IMR-90 (cell line): ENCODE data around the gene HIVEP1. TPM values are rescaled to one million over a fixed set of nuclear protein-coding genes. Genes with fewer than 3 reads are reported as not detected.

Experiments used
- ATAC-seq: fragments of 200-7000 bp; cut with Tn5 transposase; 2 replicates; pipeline ENCODE4 v1.9.1; 2020; ENCODE audit warnings: low read depth, mild to moderate bottlenecking, moderate library complexity
- BruUV-seq: library from RNA; stranded (reverse); fragments of 400-500 nt; replicated peaks from 2 replicates; lab custom pipeline; 2021; lab: Mats Ljungman, UMichigan
- CTCF ChIA-PET: fragments of 300-600 bp; formaldehyde crosslinking; extraction: SDS; loops from one replicate; lab custom pipeline; 2021; ENCODE audit warnings: antibody characterized with exemption; lab: Yijun Ruan, JAX
- POLR2A ChIA-PET: fragments of 300-600 bp; sonication (Branson Sonifier 250); formaldehyde crosslinking; loops from one replicate; lab custom pipeline; 2022; ENCODE audit warnings: antibody characterized with exemption; ENCODE audit not compliant: unreplicated experiment; lab: Charles Lee
- DNase-seq: peaks from one replicate; pipeline ENCODE4 v3.0.0; 2013
- H2AFZ ChIP-seq: replicated peaks from 2 replicates; pipeline ENCODE3; 2013; ENCODE audit warnings: low read length, mild to moderate bottlenecking; ENCODE audit not compliant: poor library complexity
- H2AK5ac ChIP-seq: 2 replicates; pipeline ENCODE4 v1.6.1; 2013; ENCODE audit warnings: low read depth, low read length, inconsistent platforms
- H2AK9ac ChIP-seq: replicated peaks from 2 replicates; pipeline ENCODE3; 2013; ENCODE audit warnings: mild to moderate bottlenecking, low read depth, low read length, moderate library complexity; ENCODE audit not compliant: poor library complexity
- H2BK120ac ChIP-seq: 2 replicates; pipeline ENCODE4 v1.6.1; 2013; ENCODE audit warnings: low read depth, low read length, inconsistent platforms
- H2BK15ac ChIP-seq: 3 replicates; pipeline ENCODE4 v1.6.1; 2013; ENCODE audit warnings: low read depth, low read length, inconsistent platforms
- H2BK20ac ChIP-seq: 2 replicates; pipeline ENCODE4 v1.6.1; 2013; ENCODE audit warnings: low read depth, mild to moderate bottlenecking, inconsistent platforms, low read length, moderate library complexity
- H2BK5ac ChIP-seq: 2 replicates; pipeline ENCODE4 v1.6.1; 2013; ENCODE audit warnings: mild to moderate bottlenecking, low read depth, low read length, inconsistent platforms; ENCODE audit not compliant: poor library complexity, severe bottlenecking
- H3K14ac ChIP-seq: replicated peaks from 2 replicates; pipeline ENCODE4 v1.6.1; 2013; ENCODE audit warnings: low read depth, low read length, inconsistent platforms
- H3K18ac ChIP-seq: 2 replicates; pipeline ENCODE4 v1.6.1; 2013; ENCODE audit warnings: low read depth, low read length, control low read depth
- H3K23ac ChIP-seq: 2 replicates; pipeline ENCODE4 v1.6.1; 2013; ENCODE audit warnings: low read depth, low read length, inconsistent platforms
- H3K27ac ChIP-seq: 2 replicates; pipeline ENCODE4 v1.5.1; 2013; ENCODE audit warnings: mild to moderate bottlenecking, control low read depth, low read length; ENCODE audit not compliant: insufficient read depth
- H3K27me3 ChIP-seq: 2 replicates; pipeline ENCODE4 v1.6.1; 2013; ENCODE audit warnings: low read length; ENCODE audit not compliant: control insufficient read depth, insufficient read depth
- H3K36me3 ChIP-seq: 2 replicates; pipeline ENCODE4 v1.6.1; 2013; ENCODE audit warnings: low read length, mixed read lengths; ENCODE audit not compliant: control insufficient read depth, insufficient read depth
- H3K4ac ChIP-seq: 2 replicates; pipeline ENCODE4 v1.6.1; 2013; ENCODE audit warnings: low read depth, low read length, inconsistent platforms
- H3K4me1 ChIP-seq: 2 replicates; pipeline ENCODE4 v1.6.1; 2013; ENCODE audit warnings: low read length, mixed read lengths; ENCODE audit not compliant: control insufficient read depth, insufficient read depth
- H3K4me2 ChIP-seq: 2 replicates; pipeline ENCODE4 v1.6.1; 2013; ENCODE audit warnings: low read depth, mild to moderate bottlenecking, control low read depth, low read length, moderate library complexity
- H3K4me3 ChIP-seq: 2 replicates; pipeline ENCODE4 v1.5.1; 2013; ENCODE audit warnings: low read depth, mild to moderate bottlenecking, control low read depth, low read length, moderate library complexity; ENCODE audit not compliant: insufficient read depth
- H3K56ac ChIP-seq: 2 replicates; pipeline ENCODE4 v1.6.1; 2013; ENCODE audit warnings: low read length, inconsistent platforms; ENCODE audit not compliant: insufficient read depth; ENCODE audit errors: extremely low read depth
- H3K79me1 ChIP-seq, 2 experiments: 2 replicates each; pipeline ENCODE4 v1.6.1; 2013; ENCODE audit warnings: low read length in 2 of 2, inconsistent platforms in 1 of 2, low read depth in 1 of 2
- H3K9ac ChIP-seq: 2 replicates; pipeline ENCODE4 v1.6.1; 2013; ENCODE audit warnings: low read depth, low read length, control low read depth
- H3K9me1 ChIP-seq: 2 replicates; pipeline ENCODE4 v1.6.1; 2013; ENCODE audit warnings: low read length, inconsistent platforms; ENCODE audit not compliant: insufficient read depth
- H3K9me3 ChIP-seq: 2 replicates; pipeline ENCODE4 v1.6.1; 2013; ENCODE audit warnings: low read length; ENCODE audit not compliant: control insufficient read depth, insufficient read depth
- H4K20me1 ChIP-seq: 2 replicates; pipeline ENCODE4 v1.6.1; 2013; ENCODE audit warnings: low read length, inconsistent platforms; ENCODE audit not compliant: insufficient read depth
- H4K5ac ChIP-seq: 2 replicates; pipeline ENCODE4 v1.6.1; 2013; ENCODE audit warnings: mild to moderate bottlenecking, low read depth, low read length, control low read depth
- H4K8ac ChIP-seq, 2 experiments: 2 replicates each; pipeline ENCODE4 v1.6.1; 2013; ENCODE audit warnings: low read depth in 2 of 2, low read length in 2 of 2, control low read depth in 1 of 2, inconsistent platforms in 1 of 2
- H4K91ac ChIP-seq: 2 replicates; pipeline ENCODE4 v1.6.1; 2013; ENCODE audit warnings: low read depth, low read length, inconsistent platforms; ENCODE audit not compliant: insufficient read depth
- CHD1 ChIP-seq: IDR thresholded peaks from 2 replicates; pipeline ENCODE4 v1.6.1; 2012; ENCODE audit warnings: low read depth, low read length, improper control_type of control experiment
- MAZ ChIP-seq: IDR thresholded peaks from 2 replicates; pipeline ENCODE4 v1.6.1; 2012; ENCODE audit warnings: low read depth, mild to moderate bottlenecking, low read length, improper control_type of control experiment, moderate library complexity, borderline replicate concordance
- POLR2A ChIP-seq: IDR thresholded peaks from 2 replicates; pipeline ENCODE4 v1.6.1; 2012; ENCODE audit warnings: mild to moderate bottlenecking, low read depth, low read length
- RAD21 ChIP-seq: IDR thresholded peaks from 2 replicates; pipeline ENCODE4 v1.6.1; 2012; ENCODE audit warnings: low read length, improper control_type of control experiment
- SMC3 ChIP-seq: fragments of 150-350 bp; IDR thresholded peaks from 2 replicates; pipeline ENCODE4 v1.6.1; 2016; ENCODE audit warnings: low read depth, mild to moderate bottlenecking, antibody characterized with exemption, low read length, moderate library complexity
- WGBS, 2 experiments: methylation state at CpG; one replicate each; pipeline versions ENCODE4 v1.1.5 to v1.1.7; 2013; ENCODE audit warnings: missing lambda C conversion rate in 2 of 2; ENCODE audit not compliant: insufficient read length in 1 of 2; ENCODE audit errors: extremely low coverage in 2 of 2; 5-methylcytosine and 5-hydroxymethylcytosine counted together
- dilution Hi-C: fragments of 300-500 bp; cut with HindIII; formaldehyde crosslinking; loops from one replicate; pipeline ENCODE4 v1.14.3; 2018; ENCODE audit warnings: low sequenced_read_pairs; ENCODE audit not compliant: unreplicated experiment
- in situ Hi-C: fragments of 300-500 bp; cut with MboI; formaldehyde crosslinking; loops from 3 replicates; pipeline ENCODE4 v1.14.3; 2019; ENCODE audit warnings: low sequenced_read_pairs, inconsistent platforms, mixed read lengths
- intact Hi-C: fragments of 100-400 bp; cut with micrococcal nuclease; formaldehyde crosslinking; loops from 2 replicates; pipeline ENCODE4 v1.10.0; 2022
- polyA plus RNA-seq, 3 experiments: library from polyadenylated mRNA; depleted of rRNA; stranded (reverse); fragments of >200 nt; gene quantifications; 2 replicates each; pipeline ENCODE4 v1.2.3, GENCODE V29; 2012; ENCODE audit warnings: low replicate concordance in 1 of 3
- total RNA-seq: library from RNA; depleted of rRNA; stranded (reverse); fragments of >200 nt; gene quantifications from 2 replicates; pipeline ENCODE4 v1.2.3, GENCODE V29; 2012
- TF ChIP-seq, protein P1 (sequence below): fragments of 150-350 bp; IDR thresholded peaks from 2 replicates; pipeline ENCODE4 v1.6.1; 2017; ENCODE audit warnings: mild to moderate bottlenecking, antibody characterized with exemption, low read length, low read depth
- TF ChIP-seq, protein P2 (sequence below): conservative IDR thresholded peaks from 2 replicates; pipeline ENCODE4 v1.5.1; 2012; ENCODE audit warnings: mild to moderate bottlenecking, low read depth, low read length, improper control_type of control experiment

HIVEP1 gene
- total and polyA plus RNA-seq, 2 of the 4 experiments (the other 2 are of a cell fraction) = 13.0 to 17.2 TPM

DNA sequence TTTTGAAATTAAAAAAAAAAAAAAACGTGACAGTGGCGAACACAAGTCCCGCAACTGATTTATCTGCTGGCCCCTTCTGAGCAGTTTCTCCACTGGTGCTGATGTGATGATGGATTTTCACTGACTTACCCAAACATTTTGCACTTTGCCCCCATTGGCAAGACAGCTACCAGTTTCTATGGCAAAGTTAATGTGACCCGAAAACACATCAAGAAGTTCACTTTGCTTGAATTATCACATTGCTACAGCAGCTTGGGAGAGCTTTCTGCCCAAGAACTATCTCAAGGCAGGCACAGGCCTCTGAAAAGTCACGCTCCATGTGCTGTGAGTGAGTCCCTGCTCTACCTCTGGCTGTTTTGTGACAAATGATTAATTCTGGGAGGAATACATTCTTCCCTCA, 150.1 kb downstream of the HIVEP1 start:
- Histone ChIP-seq H3K27ac (no peak overlapping the region), H4K20me1 (no peaks in the 10 kb centered on the region), H3K23ac (no peak overlapping the region), H2BK15ac (no peak overlapping the region), H3K4ac (no peak overlapping the region), H3K18ac (no peak overlapping the region), H3K9me3 (no peaks in the 10 kb centered on the region), H2BK5ac (no peak overlapping the region), H3K36me3 (peaks cover 23% of the 10 kb centered on the region), H2BK120ac (no peak overlapping the region), H3K4me3 (no peak overlapping the region), H2AK9ac (no peak overlapping the region), H4K8ac (no peak overlapping the region), H3K4me2 (no peak overlapping the region), H4K5ac (no peak overlapping the region), H3K79me1 (peaks cover 14 to 25% of the 10 kb centered on the region in 2 experiments; a peak in 3 of 4 replicates), H2BK20ac (no peak overlapping the region), H3K56ac (no peak overlapping the region), H4K91ac (no peak overlapping the region), H3K9ac (no peak overlapping the region), H3K9me1 (peaks cover 16% of the 10 kb centered on the region), H3K4me1 (peaks cover 7% of the 10 kb centered on the region), H2AK5ac (no peak overlapping the region), H3K27me3 (no peaks in the 10 kb centered on the region), H3K14ac (no peak overlapping the region), H2AFZ (no peak overlapping the region)
- intact Hi-C loops (no loop called here), dilution Hi-C loops (no loop called here), in situ Hi-C loops (no loop called here)
- no peak for ATAC-seq
- CTCF ChIA-PET = interaction anchor here (0.6 to 0.8 kb wide), 2 partner anchors 10 to 138 kb away, joined by 3 read pairs; no protein-coding TSS in a partner anchor
- no peak for DNase-seq
- no CpG with 5 or more reads among the region's 5 CpGs for WGBS, 2 experiments
- POLR2A ChIA-PET = no interaction called here
- BruUV-seq = no TSS peak
- TF ChIP-seq POLR2A (no peak), MAZ (no peak), RAD21 (no peak), CHD1 (no peak), SMC3 (no peak)
- TF ChIP-seq, protein P1, sequence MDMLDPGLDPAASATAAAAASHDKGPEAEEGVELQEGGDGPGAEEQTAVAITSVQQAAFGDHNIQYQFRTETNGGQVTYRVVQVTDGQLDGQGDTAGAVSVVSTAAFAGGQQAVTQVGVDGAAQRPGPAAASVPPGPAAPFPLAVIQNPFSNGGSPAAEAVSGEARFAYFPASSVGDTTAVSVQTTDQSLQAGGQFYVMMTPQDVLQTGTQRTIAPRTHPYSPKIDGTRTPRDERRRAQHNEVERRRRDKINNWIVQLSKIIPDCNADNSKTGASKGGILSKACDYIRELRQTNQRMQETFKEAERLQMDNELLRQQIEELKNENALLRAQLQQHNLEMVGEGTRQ = no peak
- TF ChIP-seq, protein P2, sequence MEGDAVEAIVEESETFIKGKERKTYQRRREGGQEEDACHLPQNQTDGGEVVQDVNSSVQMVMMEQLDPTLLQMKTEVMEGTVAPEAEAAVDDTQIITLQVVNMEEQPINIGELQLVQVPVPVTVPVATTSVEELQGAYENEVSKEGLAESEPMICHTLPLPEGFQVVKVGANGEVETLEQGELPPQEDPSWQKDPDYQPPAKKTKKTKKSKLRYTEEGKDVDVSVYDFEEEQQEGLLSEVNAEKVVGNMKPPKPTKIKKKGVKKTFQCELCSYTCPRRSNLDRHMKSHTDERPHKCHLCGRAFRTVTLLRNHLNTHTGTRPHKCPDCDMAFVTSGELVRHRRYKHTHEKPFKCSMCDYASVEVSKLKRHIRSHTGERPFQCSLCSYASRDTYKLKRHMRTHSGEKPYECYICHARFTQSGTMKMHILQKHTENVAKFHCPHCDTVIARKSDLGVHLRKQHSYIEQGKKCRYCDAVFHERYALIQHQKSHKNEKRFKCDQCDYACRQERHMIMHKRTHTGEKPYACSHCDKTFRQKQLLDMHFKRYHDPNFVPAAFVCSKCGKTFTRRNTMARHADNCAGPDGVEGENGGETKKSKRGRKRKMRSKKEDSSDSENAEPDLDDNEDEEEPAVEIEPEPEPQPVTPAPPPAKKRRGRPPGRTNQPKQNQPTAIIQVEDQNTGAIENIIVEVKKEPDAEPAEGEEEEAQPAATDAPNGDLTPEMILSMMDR = no peak
